GM21515 (cell line): ENCODE results near the gene MED20.

Source experiments
- ATAC-seq: cut with Tn5 transposase; IDR thresholded peaks from one replicate; pipeline ENCODE4 v1.9.1; 2021; ENCODE audit not compliant: unreplicated experiment

Gene MED20

DNA sequence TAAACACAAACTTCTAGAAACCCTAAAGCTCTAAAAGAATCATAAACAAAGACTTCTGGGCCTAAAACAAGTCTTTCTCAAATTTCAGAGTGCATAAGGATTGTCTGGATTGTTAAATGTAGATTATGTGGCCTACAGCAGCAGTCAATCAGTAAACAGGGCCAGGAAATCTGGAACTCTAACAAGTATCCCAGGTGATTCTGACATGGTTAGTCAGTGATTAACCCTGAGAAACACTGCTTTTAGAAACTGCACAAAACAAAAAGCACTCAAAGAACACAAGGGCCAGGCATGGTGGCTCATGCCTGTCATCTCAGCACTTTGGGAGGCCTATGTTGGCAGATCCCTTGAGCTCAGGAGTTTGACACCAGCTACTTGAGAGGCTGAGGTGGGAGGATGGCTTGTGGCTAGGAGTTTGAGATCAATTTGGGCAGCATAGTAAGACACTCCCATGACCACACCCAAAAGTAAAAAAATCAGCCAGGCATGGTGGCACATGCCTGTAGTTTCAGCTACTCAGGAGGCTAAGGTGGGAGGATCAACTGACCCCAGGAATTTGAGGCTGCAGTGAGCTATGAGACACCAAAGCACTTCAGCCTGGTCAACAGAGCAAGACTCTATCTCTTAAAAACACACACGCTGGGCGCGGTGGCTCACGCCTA is 5.9 kb downstream of the MED20 start:
- no peak for ATAC-seq

DNA sequence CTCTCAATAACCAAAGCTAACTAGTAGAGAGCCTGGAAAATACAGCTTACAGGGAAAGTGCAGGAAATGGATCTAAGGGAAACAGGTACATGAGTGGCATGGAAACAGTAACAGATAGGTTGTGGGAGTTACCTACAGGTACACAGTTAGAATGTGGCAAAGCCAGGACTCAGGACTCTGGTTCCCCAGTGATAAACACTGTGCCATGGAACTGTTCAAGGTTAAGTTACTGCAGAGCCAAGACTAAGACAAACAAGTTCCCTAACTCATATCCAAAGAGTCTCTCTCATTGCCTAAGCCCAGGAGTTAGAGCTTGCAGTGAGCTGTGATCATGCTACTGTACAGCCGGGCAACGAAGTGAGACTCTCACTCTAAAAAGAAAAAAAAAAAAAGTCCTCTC is 6.6 kb downstream of the MED20 start:
- ATAC-seq = no peak

GRCh38 chr6:41909727-41910126 is 11.2 kb downstream of the MED20 start:
- no peak for ATAC-seq

DNA sequence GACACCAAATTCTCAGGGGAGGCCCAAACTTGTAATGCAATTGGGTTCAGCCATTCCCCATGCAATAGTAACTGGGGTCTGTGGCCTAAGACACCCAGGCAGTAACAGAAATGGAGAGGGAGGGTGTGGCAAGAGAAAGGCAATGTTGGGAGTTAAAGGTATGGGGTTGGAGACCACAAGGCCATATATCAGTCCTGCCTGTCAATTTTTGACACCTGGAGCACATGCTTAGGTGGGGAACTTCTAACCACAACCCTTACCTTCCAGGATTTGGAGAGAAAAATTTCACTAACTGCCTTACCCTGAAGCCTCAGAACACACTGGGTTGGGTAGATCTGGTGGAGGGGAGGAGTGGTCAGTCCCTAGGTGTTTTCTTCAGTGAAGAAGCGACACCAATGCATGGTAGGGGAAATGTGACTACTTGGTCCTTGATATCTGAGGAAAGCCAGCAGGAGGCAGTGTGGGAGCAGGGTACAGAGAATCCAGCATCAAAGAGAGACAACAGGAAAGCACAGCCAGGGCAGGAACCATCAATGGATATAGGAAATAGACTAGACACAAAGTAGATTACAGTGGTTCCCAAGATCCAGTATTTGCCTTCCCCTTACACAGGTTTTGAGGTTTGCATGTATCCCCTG is 18.9 kb downstream of the MED20 start:
- no peak for ATAC-seq

DNA sequence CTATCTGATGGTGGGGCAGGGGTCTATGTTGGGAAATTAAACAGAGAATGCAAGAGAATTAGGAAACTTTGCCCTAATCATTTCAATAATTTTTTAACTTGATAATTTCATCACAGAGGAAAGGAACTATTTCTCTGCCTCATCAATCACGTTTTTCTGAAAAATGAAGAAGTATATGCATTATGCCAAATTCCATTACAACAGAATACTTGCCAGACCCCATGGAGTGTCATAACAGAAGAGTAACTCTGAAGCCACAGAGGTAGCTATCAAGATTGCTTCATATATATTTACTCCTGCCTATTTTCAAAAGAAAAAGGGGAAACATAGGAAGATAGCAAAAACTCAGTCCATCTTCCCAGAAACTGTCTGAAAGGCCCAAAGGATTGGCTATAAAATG is 20.1 kb downstream of the MED20 start:
- no peak for ATAC-seq

DNA sequence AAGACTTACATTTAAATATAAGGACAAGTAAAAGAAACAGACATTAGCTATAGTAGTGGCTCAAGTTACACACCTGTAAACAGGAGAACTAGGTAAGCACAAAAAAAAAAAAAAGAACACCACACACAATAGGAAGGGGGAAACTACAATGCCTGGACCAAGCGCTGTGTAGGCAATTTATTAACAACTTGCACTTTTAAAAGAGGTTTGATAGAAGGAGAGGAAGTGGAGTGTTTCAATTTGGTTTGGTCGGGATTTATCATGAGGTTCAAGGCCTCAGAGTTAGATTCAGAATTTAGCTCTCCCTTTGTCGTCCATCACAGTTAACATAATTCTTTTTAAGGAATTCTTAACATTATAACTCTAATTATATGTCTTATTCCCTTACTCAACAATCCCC is 24.7 kb downstream of the MED20 start:
- no peak for ATAC-seq

DNA sequence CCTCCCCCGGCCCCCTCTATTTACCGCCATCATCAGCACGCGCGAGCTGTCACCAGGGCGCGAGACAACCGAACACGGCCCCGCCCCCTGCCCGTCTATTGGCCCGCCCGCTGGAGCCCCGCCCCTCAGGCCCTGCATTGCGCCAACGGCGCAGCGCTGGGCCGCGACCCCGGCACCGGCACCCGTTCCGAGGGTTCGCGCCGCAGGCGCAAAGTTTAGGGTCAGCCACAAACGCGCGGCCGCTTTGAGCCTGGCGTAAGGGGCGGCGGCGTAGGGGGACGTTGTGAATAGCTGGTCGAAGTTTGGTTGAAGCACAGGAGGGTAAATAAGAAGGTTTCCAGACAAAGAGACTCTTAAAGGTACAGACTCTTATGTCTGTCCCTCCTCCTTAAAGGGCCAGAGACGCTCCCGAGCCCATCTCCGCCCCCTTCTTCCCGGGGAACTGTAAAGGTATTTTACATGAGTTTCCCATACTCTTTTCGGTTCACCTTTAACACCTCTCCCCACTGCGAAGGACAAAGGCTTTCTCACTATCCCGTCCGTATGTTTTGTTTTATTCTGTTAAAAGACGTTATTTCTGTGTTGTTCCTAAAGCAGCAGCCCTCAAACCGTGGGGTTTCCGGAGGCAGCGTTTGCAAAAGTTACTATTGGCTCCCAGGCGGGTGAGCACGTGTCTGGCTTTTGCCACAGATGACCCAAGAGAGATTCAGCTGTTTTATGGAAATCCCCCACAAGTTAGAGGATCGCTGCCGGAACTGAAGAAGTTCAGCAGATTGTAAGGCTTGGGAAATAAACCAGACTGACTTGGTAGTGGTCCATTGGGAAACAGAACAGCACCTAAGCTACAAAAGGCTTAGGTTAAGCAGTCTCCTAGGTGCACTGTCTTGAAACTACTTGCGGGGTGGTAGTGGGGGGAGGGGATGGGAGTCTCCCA is 25.4 kb downstream of the MED20 start, which contains the start of gene USP49:
USP49 (minus strand) TSS at position 76 of the 934 bp plus-strand sequence. CDS start 88,392 bp downstream, outside the sequence.
- peak; percentile 75 for ATAC-seq

DNA sequence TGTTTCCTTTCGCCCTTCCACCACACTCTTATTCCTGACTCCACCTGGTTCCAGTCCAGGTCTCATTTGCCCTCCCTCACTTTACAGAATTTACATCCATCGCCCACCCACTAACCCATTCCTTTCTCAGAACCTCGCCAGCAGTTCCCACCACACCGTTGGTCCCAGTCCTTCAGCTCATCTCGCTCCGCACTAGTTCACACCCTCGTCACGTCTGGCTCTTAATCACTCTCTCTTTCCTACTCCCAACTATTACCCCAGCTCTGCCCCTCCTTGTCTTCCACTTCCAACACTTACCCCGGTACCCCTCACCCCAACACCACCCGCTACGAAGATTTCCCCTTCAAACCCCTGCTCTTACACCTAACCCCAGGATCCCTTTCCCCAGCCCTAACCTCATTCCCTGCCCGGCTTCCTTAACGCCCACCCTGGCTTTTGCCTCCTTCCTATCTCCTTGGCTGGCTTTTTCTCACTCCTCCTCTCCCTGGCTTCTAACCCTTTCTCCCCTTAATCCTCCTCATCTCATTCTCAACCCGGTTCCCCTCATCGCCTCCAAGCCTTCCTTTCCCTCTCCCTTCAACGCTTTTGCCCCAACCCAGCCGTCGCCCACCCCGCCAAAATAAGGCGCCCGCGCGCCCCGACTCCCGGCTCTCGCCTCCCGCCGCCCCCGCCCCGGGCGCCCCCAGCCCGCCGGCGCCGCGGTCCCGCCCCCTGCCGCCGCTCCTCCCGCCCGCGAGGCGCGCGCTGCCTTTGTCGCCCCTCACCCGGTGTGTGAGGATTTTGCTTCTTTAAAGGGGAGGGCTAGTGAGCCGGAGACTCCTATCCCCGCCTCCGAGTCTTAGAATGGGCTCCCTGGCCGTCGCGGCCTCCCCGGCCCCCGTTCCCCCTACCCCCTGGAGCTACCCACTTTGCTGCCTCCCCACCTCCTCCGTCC is 26.3 kb downstream of the MED20 start:
- peak; percentile 24 for ATAC-seq

DNA sequence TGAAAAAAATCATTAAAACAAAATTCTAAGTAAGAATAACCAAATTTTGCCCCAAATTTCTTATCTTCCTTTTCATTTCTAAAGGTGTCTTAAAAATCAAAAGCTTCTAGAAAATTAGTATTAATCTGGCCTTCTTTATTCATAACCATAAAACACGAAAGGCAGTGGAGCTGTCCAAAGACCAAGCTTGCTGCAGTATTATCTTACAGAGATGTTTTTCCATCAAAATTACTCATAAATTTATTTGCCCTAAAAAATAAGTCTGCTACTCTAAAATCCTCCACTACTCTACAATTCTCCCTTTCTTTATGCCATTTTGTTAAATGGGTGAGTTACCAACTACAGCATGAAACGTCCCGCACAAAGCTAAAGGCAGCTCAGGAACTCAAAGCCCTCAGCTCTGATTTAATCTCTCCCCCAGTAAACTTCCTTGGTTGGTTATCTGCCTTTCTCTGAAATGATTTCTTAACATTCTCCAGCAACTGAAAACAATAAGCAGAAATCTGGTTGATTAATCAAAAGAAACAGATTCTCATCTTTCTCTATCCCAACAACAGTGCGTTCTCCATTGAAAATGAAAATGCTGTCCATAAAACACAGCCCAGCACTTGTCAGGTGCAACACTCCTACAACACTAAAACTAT is 27.9 kb downstream of the MED20 start:
- no peak for ATAC-seq

DNA sequence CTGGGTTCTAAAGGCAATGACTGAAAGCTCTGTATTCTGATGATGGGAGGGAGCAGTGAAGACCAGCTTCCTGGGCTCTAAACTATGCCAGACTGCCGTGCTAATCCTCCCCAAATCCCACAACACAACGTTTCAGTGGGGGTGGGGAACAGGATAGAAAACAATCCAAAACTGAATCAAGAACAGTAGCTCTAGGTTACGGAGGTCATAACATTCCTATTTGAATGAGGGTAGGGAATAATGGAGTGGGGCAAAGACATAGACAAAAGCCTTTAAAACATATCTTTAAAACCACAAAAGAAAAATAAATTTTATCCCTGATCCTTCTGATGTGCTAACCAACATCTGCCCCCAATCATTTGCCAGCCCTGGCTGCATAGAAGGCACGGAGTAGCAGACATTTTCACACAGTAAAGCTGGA is 33.6 kb downstream of the MED20 start:
- no peak for ATAC-seq

DNA sequence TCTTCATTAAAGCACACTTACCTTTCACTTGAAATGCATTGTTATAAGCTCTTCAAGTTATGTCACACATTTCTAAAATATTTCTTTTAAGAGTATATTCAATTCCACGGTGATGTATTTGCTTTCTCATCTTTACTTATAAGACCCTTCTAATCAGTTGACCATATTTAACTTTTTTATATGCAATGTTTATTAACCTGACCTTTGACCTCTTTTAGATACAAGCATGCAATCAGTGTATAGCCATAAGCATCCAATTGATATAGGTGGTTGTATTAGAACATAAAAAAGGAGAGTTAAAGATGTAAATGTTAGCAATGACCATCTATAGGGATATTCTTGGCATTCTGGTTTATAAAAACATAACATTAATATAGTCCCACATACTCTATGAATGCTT is 35.0 kb downstream of the MED20 start:
- ATAC-seq = no peak

DNA sequence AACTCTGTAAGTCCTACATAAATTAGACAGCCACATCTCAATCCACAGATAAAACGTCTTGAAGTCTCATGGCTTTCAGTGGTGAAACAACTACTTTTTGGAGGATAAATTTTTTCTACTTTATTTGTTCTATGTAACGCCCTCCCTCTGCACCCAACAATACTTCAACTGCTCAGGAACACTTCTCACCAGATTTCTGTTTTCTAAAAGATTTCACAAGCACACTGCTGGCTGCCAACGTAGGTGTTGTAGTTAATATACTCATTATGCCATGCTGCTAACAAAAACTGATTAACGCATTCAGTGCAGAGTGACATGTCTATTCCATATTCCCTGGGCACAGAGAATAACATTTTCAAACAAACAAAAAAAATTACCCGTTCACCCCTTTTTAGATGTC is 36.0 kb downstream of the MED20 start:
- no peak for ATAC-seq

DNA sequence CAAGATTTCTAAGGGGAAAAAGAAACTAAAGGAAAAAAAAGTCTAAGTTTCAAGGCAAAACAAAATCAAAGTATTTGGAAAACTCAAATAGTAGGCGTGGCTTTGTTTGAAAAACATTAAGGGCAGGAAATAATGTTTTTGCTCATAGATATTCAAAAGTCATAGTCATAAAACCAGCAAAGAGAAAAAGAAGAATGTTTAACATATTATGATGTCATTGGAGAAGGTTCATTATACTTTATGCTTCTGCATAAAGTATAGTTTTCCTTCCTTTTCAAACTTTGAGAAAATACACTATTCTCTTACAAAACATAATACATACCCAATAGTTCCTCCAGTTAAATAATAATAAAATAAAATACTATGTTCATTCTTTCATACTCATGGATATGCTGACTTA is 39.4 kb downstream of the MED20 start:
- ATAC-seq = no peak

DNA sequence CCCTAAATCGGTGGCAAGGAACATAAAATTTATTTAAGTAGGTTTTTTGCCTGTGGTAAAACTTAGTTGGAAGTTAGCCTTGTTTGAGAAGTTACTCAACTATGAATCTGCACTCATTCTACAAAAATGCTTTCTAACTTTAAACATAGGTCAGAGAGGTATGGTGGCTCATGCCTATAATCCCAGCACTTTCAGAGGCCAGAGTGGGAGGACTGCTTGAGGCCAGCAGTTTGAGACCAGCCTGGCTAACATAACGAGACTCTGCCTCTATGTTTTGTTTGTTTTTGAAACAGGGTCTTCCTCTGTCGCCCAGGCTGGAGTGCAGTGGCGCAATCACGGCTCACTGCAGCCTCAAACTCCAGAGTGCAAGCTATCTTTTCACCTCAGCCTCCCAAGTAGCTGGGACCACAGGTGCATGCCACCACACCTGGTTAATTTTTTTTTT is 42.0 kb downstream of the MED20 start:
- no peak for ATAC-seq

GRCh38 chr6:41878246-41878645 is 42.7 kb downstream of the MED20 start:
- no peak for ATAC-seq

DNA sequence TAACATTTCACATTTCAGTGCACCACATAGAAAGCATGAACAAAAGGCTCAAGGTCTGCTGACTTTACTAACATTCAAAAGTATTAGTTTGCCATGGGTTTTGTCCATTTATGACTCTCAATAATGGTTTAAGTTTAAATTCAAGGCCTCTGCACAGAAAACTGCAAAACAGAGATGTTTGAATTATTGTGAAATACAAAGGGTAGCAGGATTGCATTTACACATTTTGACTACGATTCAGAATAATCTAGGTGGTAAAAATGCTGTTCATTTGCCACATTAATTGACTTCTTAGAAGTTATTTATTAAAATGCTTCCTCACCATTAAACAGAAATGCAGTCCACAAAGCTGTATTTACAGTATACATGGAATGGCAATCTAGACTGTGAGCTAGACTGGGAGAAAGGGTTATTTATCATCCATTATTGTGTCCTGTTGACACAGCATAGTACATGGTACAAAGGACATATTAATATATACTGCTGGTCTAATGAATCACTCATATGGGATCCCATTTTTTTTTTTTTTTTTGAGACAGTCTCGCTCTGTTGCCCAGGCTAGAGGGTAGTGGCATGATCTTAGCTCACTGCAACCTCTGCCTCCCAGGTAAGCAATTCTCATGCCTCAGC is 43.8 kb downstream of the MED20 start:
- ATAC-seq = no peak

DNA sequence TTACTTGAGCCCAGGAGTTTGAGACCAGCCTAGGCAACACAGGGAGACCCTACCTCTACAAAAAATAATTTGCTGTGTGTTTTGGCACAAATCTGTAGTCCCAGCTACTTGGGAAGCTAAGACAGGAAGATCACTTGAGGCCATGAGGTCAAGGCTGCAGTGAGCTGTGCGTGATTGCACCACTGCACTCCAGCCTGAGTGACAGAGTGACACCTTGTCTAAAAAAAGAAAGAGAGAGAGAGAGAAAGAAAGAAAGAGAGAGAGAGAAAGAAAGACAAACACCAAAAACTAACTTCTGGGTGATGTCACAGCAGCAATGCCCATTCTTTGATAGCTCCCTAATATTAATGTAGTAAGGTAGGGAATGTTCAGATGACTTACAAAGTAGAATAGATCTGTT is 46.2 kb downstream of the MED20 start:
- ATAC-seq = no peak

GRCh38 chr6:41872147-41872546 is 48.8 kb downstream of the MED20 start:
- ATAC-seq = no peak

DNA sequence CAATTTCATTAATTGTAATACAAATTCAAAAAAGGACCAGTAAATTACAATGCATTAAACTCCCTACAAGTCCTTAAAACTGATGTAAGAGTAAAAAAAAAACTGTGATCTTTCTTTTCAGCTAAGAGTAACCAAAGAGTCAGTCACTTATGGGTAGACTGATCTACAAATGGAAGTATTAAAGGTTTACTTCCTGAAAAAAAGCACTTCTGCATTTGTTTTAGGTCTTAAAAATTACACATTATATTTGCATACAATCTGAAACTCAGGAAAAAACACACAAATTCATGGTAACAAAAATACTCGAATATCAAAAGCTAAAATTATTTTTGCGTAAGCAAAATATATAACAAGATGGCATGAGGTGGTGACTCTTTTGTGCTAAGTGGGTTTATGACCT is 49.2 kb downstream of the MED20 start:
- no peak for ATAC-seq

- ATAC-seq = no peak
Measured at GRCh38 chr6:41859356-41859755, 61.6 kb downstream of the MED20 start.
